DLD1 (cell line): Measurements from ENCODE around the gene ANKFY1.
"Not testable (repeated sequence)": the region's sequence is repeated elsewhere in the genome, so short reads cannot be mapped to it uniquely, and the experiment has no call there.

Experiments
- in situ Hi-C: cut with HindIII; loops from 2 replicates; pipeline ENCODE4 v1.10.0; 2017; ENCODE audit warnings: low sequenced_read_pairs

The ANKFY1 gene

GRCh38 chr17:4258867-4259266, 4.9 kb downstream of the ANKFY1 start:
- in situ Hi-C loops, result no loop called here

- in situ Hi-C loops, result no loop called here
Observed at GRCh38 chr17:4256952-4257351, 6.8 kb downstream of the ANKFY1 start.

GRCh38 chr17:4255271-4255670, 8.5 kb downstream of the ANKFY1 start:
- in situ Hi-C loops, result not testable (repeated sequence)

- in situ Hi-C loops, result no loop called here
Observed at GRCh38 chr17:4250887-4251286, 12.9 kb downstream of the ANKFY1 start.

GRCh38 chr17:4249452-4250029, 14.2 kb downstream of the ANKFY1 start:
- in situ Hi-C loops, result no loop called here

- in situ Hi-C loops, result no loop called here
Observed at GRCh38 chr17:4248504-4249277, 15.1 kb downstream of the ANKFY1 start.

- in situ Hi-C loops, result no loop called here
Observed at GRCh38 chr17:4247971-4248388, 15.8 kb downstream of the ANKFY1 start.

- in situ Hi-C loops, result no loop called here
Observed at GRCh38 chr17:4247361-4247970, 16.3 kb downstream of the ANKFY1 start.

- in situ Hi-C loops, result no loop called here
Observed at GRCh38 chr17:4246674-4247073, 17.1 kb downstream of the ANKFY1 start.

GRCh38 chr17:4241535-4241934, 22.2 kb downstream of the ANKFY1 start:
- in situ Hi-C loops, result no loop called here

GRCh38 chr17:4236456-4236855, 27.3 kb downstream of the ANKFY1 start:
- in situ Hi-C loops, result no loop called here

- in situ Hi-C loops, result no loop called here
Observed at GRCh38 chr17:4235372-4236279, 28.2 kb downstream of the ANKFY1 start.

- in situ Hi-C loops, result no loop called here
Observed at GRCh38 chr17:4234401-4234800, 29.4 kb downstream of the ANKFY1 start.

GRCh38 chr17:4233668-4234258, 30.0 kb downstream of the ANKFY1 start:
- in situ Hi-C loops, result no loop called here

GRCh38 chr17:4232168-4232813, 31.5 kb downstream of the ANKFY1 start:
- in situ Hi-C loops, result no loop called here

GRCh38 chr17:4229627-4230541, 33.9 kb downstream of the ANKFY1 start:
- in situ Hi-C loops, result no loop called here

- in situ Hi-C loops, result no loop called here
Observed at GRCh38 chr17:4221899-4222659, 41.7 kb downstream of the ANKFY1 start.

GRCh38 chr17:4221163-4221562, 42.6 kb downstream of the ANKFY1 start:
- in situ Hi-C loops, result no loop called here
